WTC11 (cell line): Measurements from ENCODE around the gene CIART. TPM values are rescaled to one million over a fixed set of nuclear protein-coding genes. Genes with fewer than 3 reads are reported as not detected.
"Not testable (repeated sequence)": the region's sequence is repeated elsewhere in the genome, so short reads cannot be mapped to it uniquely, and the experiment has no call there.

ENCODE experiments used
- ATAC-seq: fragments of 200-7000 bp; cut with Tn5 transposase; 2 replicates; pipeline ENCODE4 v1.10.0; 2021; ENCODE audit warnings: mild to moderate bottlenecking, moderate library complexity
- CTCF ChIA-PET: fragments of 300-600 bp; sonication (Branson Sonifier 250); formaldehyde crosslinking; loops from one replicate; lab custom pipeline; 2021; ENCODE audit warnings: antibody characterized with exemption; lab: Charles Lee
- POLR2A ChIA-PET: fragments of 350-600 bp; sonication (Branson Sonifier 250); formaldehyde crosslinking; loops from one replicate; lab custom pipeline; 2021; ENCODE audit warnings: antibody characterized with exemption; lab: Charles Lee
- DNase-seq: peaks from one replicate; pipeline ENCODE4 v3.0.0; 2021; ENCODE audit warnings: low spot score
- H3K27ac Mint-ChIP-seq: 2 replicates; pipeline ENCODE4 v1.8.0; 2021; ENCODE audit warnings: mixed read lengths
- H3K27me3 Mint-ChIP-seq: 2 replicates; pipeline ENCODE4 v1.8.0; 2021; ENCODE audit warnings: low read depth, mild to moderate bottlenecking, moderate library complexity, mixed read lengths
- H3K36me3 Mint-ChIP-seq: 2 replicates; pipeline ENCODE4 v1.8.0; 2021; ENCODE audit warnings: mixed read lengths
- H3K4me1 Mint-ChIP-seq: 2 replicates; pipeline ENCODE4 v1.8.0; 2022; ENCODE audit warnings: mixed read lengths
- H3K4me3 Mint-ChIP-seq: 2 replicates; pipeline ENCODE4 v1.8.0; 2021; ENCODE audit warnings: mild to moderate bottlenecking, moderate library complexity, mixed read lengths
- H3K9me3 Mint-ChIP-seq: 2 replicates; pipeline ENCODE4 v1.8.0; 2021; ENCODE audit warnings: mixed read lengths
- ATF2 ChIP-seq: sonication (generic); formaldehyde crosslinking; IDR thresholded peaks from 2 replicates; pipeline ENCODE4 v1.8.1; 2022; ENCODE audit warnings: low read depth, missing genetic modification reagents, borderline replicate concordance
- ATF3 ChIP-seq: sonication (generic); formaldehyde crosslinking; conservative IDR thresholded peaks from 2 replicates; pipeline ENCODE4 v1.8.1; 2022; ENCODE audit warnings: mild to moderate bottlenecking, missing genetic modification reagents
- CBFB ChIP-seq: sonication (generic); formaldehyde crosslinking; IDR thresholded peaks from 2 replicates; pipeline ENCODE4 v1.8.1; 2022; ENCODE audit warnings: mild to moderate bottlenecking, low read depth, missing genetic modification reagents
- CREB1 ChIP-seq: sonication (generic); formaldehyde crosslinking; IDR thresholded peaks from 2 replicates; pipeline ENCODE4 v1.8.0; 2023; ENCODE audit warnings: mild to moderate bottlenecking, missing genetic modification reagents
- E2F5 ChIP-seq: sonication (generic); formaldehyde crosslinking; IDR thresholded peaks from 2 replicates; pipeline ENCODE4 v1.8.1; 2022; ENCODE audit warnings: mild to moderate bottlenecking, moderate library complexity, missing genetic modification reagents
- ESRRA ChIP-seq: sonication (generic); formaldehyde crosslinking; IDR thresholded peaks from 2 replicates; pipeline ENCODE4 v1.8.1; 2022; ENCODE audit warnings: mild to moderate bottlenecking, missing genetic modification reagents, borderline replicate concordance
- FOXJ3 ChIP-seq: sonication (generic); formaldehyde crosslinking; IDR thresholded peaks from 2 replicates; pipeline ENCODE4 v1.9.0; 2021; ENCODE audit warnings: missing genetic modification reagents, mild to moderate bottlenecking, borderline replicate concordance
- GABPB1 ChIP-seq: sonication (generic); formaldehyde crosslinking; IDR thresholded peaks from 2 replicates; pipeline ENCODE4 v1.8.1; 2023; ENCODE audit warnings: mild to moderate bottlenecking, missing genetic modification reagents
- IRF2 ChIP-seq: sonication (generic); formaldehyde crosslinking; IDR thresholded peaks from 2 replicates; pipeline ENCODE4 v1.8.0; 2022; ENCODE audit warnings: low read depth, missing genetic modification reagents, borderline replicate concordance
- JUN ChIP-seq: sonication (generic); formaldehyde crosslinking; IDR thresholded peaks from 2 replicates; pipeline ENCODE4 v1.8.0; 2023; ENCODE audit warnings: mild to moderate bottlenecking, missing genetic modification reagents
- MLX ChIP-seq: sonication (generic); formaldehyde crosslinking; IDR thresholded peaks from 2 replicates; pipeline ENCODE4 v1.8.1; 2023; ENCODE audit warnings: mild to moderate bottlenecking, missing genetic modification reagents, moderate library complexity
- NFE2L1 ChIP-seq: sonication (generic); formaldehyde crosslinking; IDR thresholded peaks from 2 replicates; pipeline ENCODE4 v1.8.1; 2023; ENCODE audit warnings: missing genetic modification reagents
- OVOL2 ChIP-seq: fragments of 250-450 bp; sonication (Bioruptor Pico); IDR thresholded peaks from 2 replicates; pipeline ENCODE4 v1.9.0; 2021; ENCODE audit warnings: mild to moderate bottlenecking, borderline replicate concordance
- PRRX2 ChIP-seq: fragments of 250-450 bp; sonication (Bioruptor Pico); IDR thresholded peaks from 2 replicates; pipeline ENCODE4 v1.8.0; 2021; ENCODE audit warnings: mild to moderate bottlenecking
- SOX15 ChIP-seq: fragments of 250-450 bp; sonication (Bioruptor Pico); IDR thresholded peaks from 2 replicates; pipeline ENCODE4 v1.9.0; 2021; ENCODE audit warnings: mild to moderate bottlenecking
- SP1 ChIP-seq: sonication (generic); formaldehyde crosslinking; conservative IDR thresholded peaks from 2 replicates; pipeline ENCODE4 v1.8.1; 2022; ENCODE audit warnings: missing genetic modification reagents
- TP53 ChIP-seq: sonication (generic); formaldehyde crosslinking; IDR thresholded peaks from 2 replicates; pipeline ENCODE4 v1.8.1; 2023; ENCODE audit warnings: mild to moderate bottlenecking, missing genetic modification reagents
- ZNF138 ChIP-seq: sonication (generic); formaldehyde crosslinking; conservative IDR thresholded peaks from 2 replicates; pipeline ENCODE4 v1.8.1; 2022; ENCODE audit warnings: mild to moderate bottlenecking, moderate library complexity, missing genetic modification reagents
- ZNF232 ChIP-seq: sonication (generic); formaldehyde crosslinking; IDR thresholded peaks from 2 replicates; pipeline ENCODE4 v1.8.0; 2022; ENCODE audit warnings: mild to moderate bottlenecking, missing genetic modification reagents
- ZNF396 ChIP-seq: fragments of 250-450 bp; sonication (Bioruptor Pico); IDR thresholded peaks from 2 replicates; pipeline ENCODE4 v1.8.0; 2021; ENCODE audit warnings: mild to moderate bottlenecking, moderate library complexity, borderline replicate concordance
- total RNA-seq: library from RNA; stranded (reverse); gene quantifications from 3 replicates; pipeline ENCODE4 v1.2.3, GENCODE V29; 2021
- TF ChIP-seq, protein P1 (sequence below): sonication (generic); formaldehyde crosslinking; IDR thresholded peaks from 2 replicates; pipeline ENCODE4 v1.8.0; 2023; ENCODE audit warnings: missing genetic modification reagents
- TF ChIP-seq, protein P2 (sequence below): sonication (generic); formaldehyde crosslinking; IDR thresholded peaks from 2 replicates; pipeline ENCODE4 v1.8.0; 2023; ENCODE audit warnings: mild to moderate bottlenecking, missing genetic modification reagents

Gene CIART
- total RNA-seq, 1 experiment from 2014 or later: 7.8 TPM

- CTCF ChIA-PET, H3K9me3 Mint-ChIP-seq, H3K4me1 Mint-ChIP-seq, ATAC-seq, DNase-seq, H3K4me3 Mint-ChIP-seq, H3K36me3 Mint-ChIP-seq, H3K27ac Mint-ChIP-seq, H3K27me3 Mint-ChIP-seq: not testable (repeated sequence)
- POLR2A ChIA-PET: interaction anchor here (0.5 kb wide), 1 partner anchor 36 kb away, joined by 3 read pairs; no protein-coding TSS in a partner anchor
Measured at GRCh38 chr1:150314691-150315090, 32.3 kb downstream of the CIART start.

DNA sequence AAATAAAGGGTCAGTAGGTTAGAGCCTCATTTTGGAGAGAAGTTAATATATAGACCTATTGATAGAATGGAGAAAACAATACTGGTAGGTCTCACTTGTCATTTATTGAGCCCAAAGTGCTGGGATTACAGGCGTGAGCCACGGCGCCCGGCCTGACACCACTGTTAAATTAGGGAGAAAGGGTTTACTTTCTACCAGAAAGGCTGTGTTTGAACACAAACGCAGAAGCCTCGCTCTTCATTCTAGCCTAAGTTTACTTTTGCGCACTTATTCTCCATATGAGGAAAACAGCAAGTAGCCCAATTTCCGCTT lies 38.3 kb downstream of the CIART start:
- peaks cover 5% of the 10 kb centered on the region for H3K4me1 Mint-ChIP-seq
- peak overlapping the region; percentile 99 for H3K4me3 Mint-ChIP-seq
- no peak overlapping the region; the same call in 1 of the 2 replicates for H3K27ac Mint-ChIP-seq
- ATAC-seq (no peak), DNase-seq (no peak)
- ChIA-PET POLR2A (interaction anchor here (0.7 kb wide), 1 partner anchor 28 kb away, joined by 3 read pairs; no protein-coding TSS in a partner anchor), CTCF (interaction anchor here (1.1 kb wide), 1 partner anchor 39 kb away, joined by 3 read pairs; no protein-coding TSS in a partner anchor)
- no peaks in the 10 kb centered on the region for H3K9me3 Mint-ChIP-seq
- H3K27me3 Mint-ChIP-seq: no peaks in the 10 kb centered on the region
- TF ChIP-seq ZNF396 (CRISPR knock-in tag) (no peak), E2F5 (CRISPR knock-in tag) (no peak), SOX15 (no peak), ATF3 (CRISPR knock-in tag) (no peak), GABPB1 (CRISPR knock-in tag) (no peak), SP1 (CRISPR knock-in tag) (no peak), CBFB (CRISPR knock-in tag) (no peak), IRF2 (no peak), TP53 (CRISPR knock-in tag) (no peak), ESRRA (CRISPR knock-in tag) (no peak), CREB1 (CRISPR knock-in tag) (no peak), MLX (CRISPR knock-in tag) (no peak), NFE2L1 (no peak), PRRX2 (CRISPR knock-in tag) (no peak)
- peaks cover 14% of the 10 kb centered on the region for H3K36me3 Mint-ChIP-seq

DNA sequence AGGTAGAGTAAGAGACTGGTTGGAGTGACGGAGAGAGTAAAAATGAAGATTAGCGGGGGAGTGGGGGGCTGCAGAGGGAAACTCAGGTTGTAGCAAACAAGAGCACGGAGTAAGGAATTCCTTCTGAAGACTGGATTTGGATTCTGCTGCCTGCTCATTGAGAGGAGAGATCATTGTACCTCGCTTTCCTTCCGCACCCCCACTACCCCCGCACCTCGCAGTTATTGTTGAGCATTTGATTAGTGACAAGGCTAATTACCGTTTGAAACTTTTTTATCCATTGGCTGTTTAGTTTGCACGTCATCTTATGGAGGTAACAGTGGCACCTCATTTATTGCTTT lies 39.4 kb downstream of the CIART start:
- POLR2A ChIA-PET: no interaction called here
- DNase-seq: no peak
- peaks cover 5% of the 10 kb centered on the region for H3K4me1 Mint-ChIP-seq
- TF ChIP-seq, protein P1, sequence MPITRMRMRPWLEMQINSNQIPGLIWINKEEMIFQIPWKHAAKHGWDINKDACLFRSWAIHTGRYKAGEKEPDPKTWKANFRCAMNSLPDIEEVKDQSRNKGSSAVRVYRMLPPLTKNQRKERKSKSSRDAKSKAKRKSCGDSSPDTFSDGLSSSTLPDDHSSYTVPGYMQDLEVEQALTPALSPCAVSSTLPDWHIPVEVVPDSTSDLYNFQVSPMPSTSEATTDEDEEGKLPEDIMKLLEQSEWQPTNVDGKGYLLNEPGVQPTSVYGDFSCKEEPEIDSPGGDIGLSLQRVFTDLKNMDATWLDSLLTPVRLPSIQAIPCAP (CRISPR knock-in tag): 0 out of 2 replicates have a peak, but pooled peaks have one; percentile 8
- no peak for TF ChIP-seq ZNF138 (CRISPR knock-in tag)
- TF ChIP-seq, all 79 proteins: peak for 1
- CTCF ChIA-PET: interaction anchor here (1.1 kb wide), 1 partner anchor 40 kb away, joined by 3 read pairs; no protein-coding TSS in a partner anchor
- Mint-ChIP-seq H3K9me3 (no peaks in the 10 kb centered on the region), H3K27ac (peak overlapping the region; percentile 98), H3K4me3 (peak overlapping the region; percentile 99), H3K36me3 (peaks cover 25% of the 10 kb centered on the region), H3K27me3 (no peaks in the 10 kb centered on the region)
- no peak for ATAC-seq

DNA sequence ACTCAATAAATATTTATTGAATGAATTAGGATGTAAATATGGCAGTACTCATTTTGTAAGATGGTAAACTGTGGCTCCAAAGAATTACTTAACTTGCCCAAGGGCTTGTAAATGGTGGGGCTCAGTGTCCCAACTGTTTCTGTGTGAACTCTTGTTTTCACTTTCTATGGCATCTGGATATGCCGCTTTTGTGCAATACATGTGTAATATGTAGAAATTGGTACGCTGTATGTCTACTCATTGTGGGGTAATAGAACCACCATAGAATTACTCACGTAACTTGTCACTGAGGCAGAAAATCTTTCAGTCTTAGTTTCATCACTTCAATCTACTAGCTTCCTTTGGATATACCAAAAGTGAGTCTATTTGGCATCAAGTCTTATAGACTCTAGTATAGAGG lies 40.0 kb downstream of the CIART start:
- POLR2A ChIA-PET: no interaction called here
- H3K4me3 Mint-ChIP-seq: peak overlapping the region; percentile 99

More for the DNA sequence above, 40.0 kb downstream of the CIART start:
- ATAC-seq: no peak
- CTCF ChIA-PET: no interaction called here
- no peaks in the 10 kb centered on the region for H3K27me3 Mint-ChIP-seq
- peaks cover 30% of the 10 kb centered on the region for H3K36me3 Mint-ChIP-seq
- peaks cover 5% of the 10 kb centered on the region for H3K4me1 Mint-ChIP-seq
- TF ChIP-seq FOXJ3 (CRISPR knock-in tag) (no peak), CBFB (CRISPR knock-in tag) (no peak), ZNF232 (CRISPR knock-in tag) (no peak), OVOL2 (CRISPR knock-in tag) (no peak), ATF2 (CRISPR knock-in tag) (no peak), JUN (CRISPR knock-in tag) (no peak)
- TF ChIP-seq, protein P2, sequence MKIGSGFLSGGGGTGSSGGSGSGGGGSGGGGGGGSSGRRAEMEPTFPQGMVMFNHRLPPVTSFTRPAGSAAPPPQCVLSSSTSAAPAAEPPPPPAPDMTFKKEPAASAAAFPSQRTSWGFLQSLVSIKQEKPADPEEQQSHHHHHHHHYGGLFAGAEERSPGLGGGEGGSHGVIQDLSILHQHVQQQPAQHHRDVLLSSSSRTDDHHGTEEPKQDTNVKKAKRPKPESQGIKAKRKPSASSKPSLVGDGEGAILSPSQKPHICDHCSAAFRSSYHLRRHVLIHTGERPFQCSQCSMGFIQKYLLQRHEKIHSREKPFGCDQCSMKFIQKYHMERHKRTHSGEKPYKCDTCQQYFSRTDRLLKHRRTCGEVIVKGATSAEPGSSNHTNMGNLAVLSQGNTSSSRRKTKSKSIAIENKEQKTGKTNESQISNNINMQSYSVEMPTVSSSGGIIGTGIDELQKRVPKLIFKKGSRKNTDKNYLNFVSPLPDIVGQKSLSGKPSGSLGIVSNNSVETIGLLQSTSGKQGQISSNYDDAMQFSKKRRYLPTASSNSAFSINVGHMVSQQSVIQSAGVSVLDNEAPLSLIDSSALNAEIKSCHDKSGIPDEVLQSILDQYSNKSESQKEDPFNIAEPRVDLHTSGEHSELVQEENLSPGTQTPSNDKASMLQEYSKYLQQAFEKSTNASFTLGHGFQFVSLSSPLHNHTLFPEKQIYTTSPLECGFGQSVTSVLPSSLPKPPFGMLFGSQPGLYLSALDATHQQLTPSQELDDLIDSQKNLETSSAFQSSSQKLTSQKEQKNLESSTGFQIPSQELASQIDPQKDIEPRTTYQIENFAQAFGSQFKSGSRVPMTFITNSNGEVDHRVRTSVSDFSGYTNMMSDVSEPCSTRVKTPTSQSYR: no peak
- TF ChIP-seq, all 79 proteins: peak for 0
- no peak for DNase-seq
- Mint-ChIP-seq H3K27ac (peak overlapping the region; percentile 60; the same call in 1 of the 2 replicates), H3K9me3 (no peaks in the 10 kb centered on the region)
